ENCODE results near the gene FLII.

FLII gene

DNA sequence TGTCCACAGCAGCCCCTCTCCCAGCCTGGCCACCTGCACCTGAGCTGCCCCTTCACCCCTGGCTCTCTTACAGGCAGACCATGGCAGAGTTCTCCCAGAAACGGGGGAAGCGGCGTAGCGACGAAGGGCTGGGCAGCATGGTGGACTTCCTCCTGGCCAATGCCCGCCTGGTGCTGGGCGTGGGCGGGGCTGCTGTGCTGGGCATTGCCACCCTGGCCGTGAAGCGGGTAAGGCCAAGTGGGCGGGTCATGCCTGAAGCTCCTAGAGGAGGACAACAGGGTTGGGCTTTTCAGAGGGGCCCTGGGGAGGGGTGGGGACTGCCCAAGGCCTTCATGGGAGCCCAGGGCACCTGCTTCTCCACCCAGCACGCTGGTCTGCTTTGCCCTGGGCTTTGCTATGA is 4.1 kb upstream of the FLII start:
- peaks cover 0 to 35% of the 10 kb centered on the region in 2 experiments; a peak in 1 of 3 replicates for H3K36me3 ChIP-seq (ENCODE audit: control insufficient read depth in 2 of 2, insufficient read depth in 1 of 2, low read length in 2 of 2)
- H3K9me3 ChIP-seq (ENCODE audit: control insufficient read depth, insufficient read depth, low read depth, low read length), result no peaks in the 10 kb centered on the region
- peaks cover 5% of the 10 kb centered on the region; the same call in 1 of the 2 replicates for H3K4me1 ChIP-seq (ENCODE audit: control insufficient read depth, insufficient read depth, low read length)
- CTCF ChIA-PET, result no interaction called here
- H3K4me3 ChIP-seq (ENCODE audit: low read depth, low read length), result no peak overlapping the region
- no peak for TF ChIP-seq YY1 (tag by site-specific recombination; IDR thresholded peaks at IDR 0.05)
- TF ChIP-seq, protein P1, sequence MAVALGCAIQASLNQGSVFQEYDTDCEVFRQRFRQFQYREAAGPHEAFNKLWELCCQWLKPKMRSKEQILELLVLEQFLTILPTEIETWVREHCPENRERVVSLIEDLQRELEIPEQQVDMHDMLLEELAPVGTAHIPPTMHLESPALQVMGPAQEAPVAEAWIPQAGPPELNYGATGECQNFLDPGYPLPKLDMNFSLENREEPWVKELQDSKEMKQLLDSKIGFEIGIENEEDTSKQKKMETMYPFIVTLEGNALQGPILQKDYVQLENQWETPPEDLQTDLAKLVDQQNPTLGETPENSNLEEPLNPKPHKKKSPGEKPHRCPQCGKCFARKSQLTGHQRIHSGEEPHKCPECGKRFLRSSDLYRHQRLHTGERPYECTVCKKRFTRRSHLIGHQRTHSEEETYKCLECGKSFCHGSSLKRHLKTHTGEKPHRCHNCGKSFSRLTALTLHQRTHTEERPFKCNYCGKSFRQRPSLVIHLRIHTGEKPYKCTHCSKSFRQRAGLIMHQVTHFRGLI (tag by site-specific recombination; IDR thresholded peaks at IDR 0.05), result peak; percentile 71
- TF ChIP-seq KLF7 (tag by site-specific recombination; IDR thresholded peaks at IDR 0.05; ENCODE audit: borderline replicate concordance), result no peak
- TF ChIP-seq, protein P2, sequence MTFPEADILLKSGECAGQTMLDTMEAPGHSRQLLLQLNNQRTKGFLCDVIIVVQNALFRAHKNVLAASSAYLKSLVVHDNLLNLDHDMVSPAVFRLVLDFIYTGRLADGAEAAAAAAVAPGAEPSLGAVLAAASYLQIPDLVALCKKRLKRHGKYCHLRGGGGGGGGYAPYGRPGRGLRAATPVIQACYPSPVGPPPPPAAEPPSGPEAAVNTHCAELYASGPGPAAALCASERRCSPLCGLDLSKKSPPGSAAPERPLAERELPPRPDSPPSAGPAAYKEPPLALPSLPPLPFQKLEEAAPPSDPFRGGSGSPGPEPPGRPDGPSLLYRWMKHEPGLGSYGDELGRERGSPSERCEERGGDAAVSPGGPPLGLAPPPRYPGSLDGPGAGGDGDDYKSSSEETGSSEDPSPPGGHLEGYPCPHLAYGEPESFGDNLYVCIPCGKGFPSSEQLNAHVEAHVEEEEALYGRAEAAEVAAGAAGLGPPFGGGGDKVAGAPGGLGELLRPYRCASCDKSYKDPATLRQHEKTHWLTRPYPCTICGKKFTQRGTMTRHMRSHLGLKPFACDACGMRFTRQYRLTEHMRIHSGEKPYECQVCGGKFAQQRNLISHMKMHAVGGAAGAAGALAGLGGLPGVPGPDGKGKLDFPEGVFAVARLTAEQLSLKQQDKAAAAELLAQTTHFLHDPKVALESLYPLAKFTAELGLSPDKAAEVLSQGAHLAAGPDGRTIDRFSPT (tag by site-specific recombination; IDR thresholded peaks at IDR 0.05), result peak; percentile 74; the same call in 1 of the 2 replicates
- 0 out of 2 replicates have a peak, but pooled peaks have one; percentile 13 for TF ChIP-seq ZFHX2 (tag by site-specific recombination; conservative IDR thresholded peaks at IDR 0.05)
- no peak overlapping the region for H3K27ac ChIP-seq (ENCODE audit: extremely low read depth, low read depth, low read length)
- POLR2A ChIA-PET, result interaction anchor here (4.2 kb wide), 1 partner anchor 7 kb away, joined by 24 read pairs; no protein-coding TSS in a partner anchor

DNA sequence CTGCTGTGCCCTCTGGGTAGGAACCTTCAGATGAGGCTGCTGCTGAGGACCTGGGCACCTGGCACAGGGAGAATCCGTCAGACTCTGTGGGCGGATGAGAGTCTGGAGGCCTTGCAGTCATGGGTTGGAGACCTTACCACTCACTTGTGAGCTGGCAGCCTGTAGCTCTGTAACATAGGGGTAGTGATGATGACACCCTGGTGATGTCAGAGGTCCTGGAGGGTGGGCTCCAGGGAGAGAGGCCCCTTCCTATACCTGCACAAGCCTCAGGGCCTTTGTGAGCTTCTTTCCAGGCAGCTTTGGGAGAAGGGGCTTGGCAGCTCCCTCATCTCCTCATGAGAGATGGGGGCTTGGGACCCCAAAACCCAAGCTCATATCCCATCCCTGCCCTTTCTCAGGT is 3.6 kb upstream of the FLII start:
- POLR2A ChIA-PET, result interaction anchor here (0.6 to 4.2 kb wide), 3 partner anchors 8 to 1876 kb away, joined by 5 to 24 read pairs (median 5); partner anchors contain the start of gene ALKBH5

DNA sequence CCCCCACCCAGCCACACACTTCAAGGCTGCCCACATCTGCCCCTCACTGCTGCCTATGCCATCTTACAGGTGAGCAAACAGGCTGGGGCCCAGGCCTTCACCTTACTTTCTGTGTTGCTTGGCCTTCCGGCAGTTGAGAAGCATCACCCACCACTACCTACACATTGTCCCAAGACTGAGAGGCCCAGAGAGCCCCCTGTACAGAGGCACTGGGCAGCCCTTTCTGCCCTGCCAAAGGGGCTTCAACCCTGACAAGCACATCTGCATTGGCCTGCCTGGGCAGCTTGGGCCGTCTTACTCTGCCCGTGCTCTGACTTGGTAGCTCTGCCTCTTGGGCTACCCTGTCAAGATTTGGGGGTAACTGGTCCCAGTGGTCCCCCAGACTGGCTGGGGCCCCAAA is 3.1 kb upstream of the FLII start:
- CTCF ChIA-PET, result interaction anchor here (0.6 kb wide), 1 partner anchor 14 kb away, joined by 3 read pairs; no protein-coding TSS in a partner anchor
- H3K4me1 ChIP-seq (ENCODE audit: control insufficient read depth, insufficient read depth, low read length), result peaks cover 12% of the 10 kb centered on the region
- H3K4me3 ChIP-seq (ENCODE audit: low read depth, low read length), result peak overlapping the region; percentile 87
- H3K36me3 ChIP-seq (ENCODE audit: control insufficient read depth in 2 of 2, insufficient read depth in 1 of 2, low read length in 2 of 2), result peaks cover 0 to 40% of the 10 kb centered on the region in 2 experiments; a peak in 1 of 3 replicates
- POLR2A ChIA-PET, result interaction anchor here (0.6 to 4.2 kb wide), 4 partner anchors 8 to 1875 kb away, joined by 3 to 24 read pairs (median 5); partner anchors contain the start of gene ALKBH5
- no peaks in the 10 kb centered on the region for H3K9me3 ChIP-seq (ENCODE audit: control insufficient read depth, insufficient read depth, low read depth, low read length)
- peak overlapping the region; percentile 92; the same call in 1 of the 2 replicates for H3K27ac ChIP-seq (ENCODE audit: extremely low read depth, low read depth, low read length)
- no peak for TF ChIP-seq ZNF747 (tag by site-specific recombination; IDR thresholded peaks at IDR 0.05)
- TF ChIP-seq, protein P3, sequence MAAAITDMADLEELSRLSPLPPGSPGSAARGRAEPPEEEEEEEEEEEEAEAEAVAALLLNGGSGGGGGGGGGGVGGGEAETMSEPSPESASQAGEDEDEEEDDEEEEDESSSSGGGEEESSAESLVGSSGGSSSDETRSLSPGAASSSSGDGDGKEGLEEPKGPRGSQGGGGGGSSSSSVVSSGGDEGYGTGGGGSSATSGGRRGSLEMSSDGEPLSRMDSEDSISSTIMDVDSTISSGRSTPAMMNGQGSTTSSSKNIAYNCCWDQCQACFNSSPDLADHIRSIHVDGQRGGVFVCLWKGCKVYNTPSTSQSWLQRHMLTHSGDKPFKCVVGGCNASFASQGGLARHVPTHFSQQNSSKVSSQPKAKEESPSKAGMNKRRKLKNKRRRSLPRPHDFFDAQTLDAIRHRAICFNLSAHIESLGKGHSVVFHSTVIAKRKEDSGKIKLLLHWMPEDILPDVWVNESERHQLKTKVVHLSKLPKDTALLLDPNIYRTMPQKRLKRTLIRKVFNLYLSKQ (tag by site-specific recombination; IDR thresholded peaks at IDR 0.05; ENCODE audit: borderline replicate concordance), result no peak

More for the DNA sequence above, 3.6 kb upstream of the FLII start:
- Histone ChIP-seq H3K36me3 (ENCODE audit: control insufficient read depth in 2 of 2, insufficient read depth in 1 of 2, low read length in 2 of 2) (peaks cover 0 to 36% of the 10 kb centered on the region in 2 experiments; a peak in 1 of 3 replicates), H3K27ac (ENCODE audit: extremely low read depth, low read depth, low read length) (no peak overlapping the region), H3K4me3 (ENCODE audit: low read depth, low read length) (no peak overlapping the region), H3K4me1 (ENCODE audit: control insufficient read depth, insufficient read depth, low read length) (peaks cover 10% of the 10 kb centered on the region), H3K9me3 (ENCODE audit: control insufficient read depth, insufficient read depth, low read depth, low read length) (no peaks in the 10 kb centered on the region)
- TF ChIP-seq ZNF837 (tag by site-specific recombination; IDR thresholded peaks at IDR 0.05), result no peak
- TF ChIP-seq YY2 (tag by site-specific recombination; IDR thresholded peaks at IDR 0.05), result no peak
- TF ChIP-seq GLI2 (tag by site-specific recombination; IDR thresholded peaks at IDR 0.05; ENCODE audit: borderline replicate concordance, low read depth), result no peak
- no peak for TF ChIP-seq ZBTB8A (tag by site-specific recombination; IDR thresholded peaks at IDR 0.05)
- TF ChIP-seq ZNF629 (tag by site-specific recombination; IDR thresholded peaks at IDR 0.05), result peak; percentile 51; the same call in 1 of the 2 replicates
- TF ChIP-seq, protein P4, sequence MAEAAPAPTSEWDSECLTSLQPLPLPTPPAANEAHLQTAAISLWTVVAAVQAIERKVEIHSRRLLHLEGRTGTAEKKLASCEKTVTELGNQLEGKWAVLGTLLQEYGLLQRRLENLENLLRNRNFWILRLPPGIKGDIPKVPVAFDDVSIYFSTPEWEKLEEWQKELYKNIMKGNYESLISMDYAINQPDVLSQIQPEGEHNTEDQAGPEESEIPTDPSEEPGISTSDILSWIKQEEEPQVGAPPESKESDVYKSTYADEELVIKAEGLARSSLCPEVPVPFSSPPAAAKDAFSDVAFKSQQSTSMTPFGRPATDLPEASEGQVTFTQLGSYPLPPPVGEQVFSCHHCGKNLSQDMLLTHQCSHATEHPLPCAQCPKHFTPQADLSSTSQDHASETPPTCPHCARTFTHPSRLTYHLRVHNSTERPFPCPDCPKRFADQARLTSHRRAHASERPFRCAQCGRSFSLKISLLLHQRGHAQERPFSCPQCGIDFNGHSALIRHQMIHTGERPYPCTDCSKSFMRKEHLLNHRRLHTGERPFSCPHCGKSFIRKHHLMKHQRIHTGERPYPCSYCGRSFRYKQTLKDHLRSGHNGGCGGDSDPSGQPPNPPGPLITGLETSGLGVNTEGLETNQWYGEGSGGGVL (tag by site-specific recombination; IDR thresholded peaks at IDR 0.05), result no peak
- TF ChIP-seq SCRT2 (tag by site-specific recombination; IDR thresholded peaks at IDR 0.05), result 0 out of 2 replicates have a peak, but pooled peaks have one; percentile 13
- TF ChIP-seq EGR2 (tag by site-specific recombination; IDR thresholded peaks at IDR 0.05; ENCODE audit: low read depth), result 0 out of 2 replicates have a peak, but pooled peaks have one; percentile 18
- TF ChIP-seq WT1 (tag by site-specific recombination; IDR thresholded peaks at IDR 0.05), result no peak
- no peak for TF ChIP-seq ZNF2 (tag by site-specific recombination; IDR thresholded peaks at IDR 0.05)
- no peak for TF ChIP-seq ZSCAN30 (tag by site-specific recombination; IDR thresholded peaks at IDR 0.05)
- peak; percentile 34; the same call in 1 of the 2 replicates for TF ChIP-seq ZFHX2 (tag by site-specific recombination; conservative IDR thresholded peaks at IDR 0.05)
- TF ChIP-seq ZNF701 (tag by site-specific recombination; IDR thresholded peaks at IDR 0.05), result no peak
- no peak for TF ChIP-seq ZNF776 (tag by site-specific recombination; IDR thresholded peaks at IDR 0.05; ENCODE audit: borderline replicate concordance)
- no peak for TF ChIP-seq SALL2 (tag by site-specific recombination; IDR thresholded peaks at IDR 0.05; ENCODE audit: borderline replicate concordance)
- CTCF ChIA-PET, result interaction anchor here (0.6 kb wide), 1 partner anchor 15 kb away, joined by 3 read pairs; no protein-coding TSS in a partner anchor

All from HEK293 (cell line).